ENCODE data around the gene RYR3.

The RYR3 gene

GRCh38 chr15:33662014-33662413, 351.2 kb downstream of the RYR3 start:
- no peak for DNase-seq

GRCh38 chr15:33664947-33665346, 354.2 kb downstream of the RYR3 start:
- DNase-seq, result no peak

GRCh38 chr15:33670567-33670966, 359.8 kb downstream of the RYR3 start:
- DNase-seq, result no peak

- DNase-seq, result no peak
Observed at GRCh38 chr15:33671456-33671855, 360.7 kb downstream of the RYR3 start.

GRCh38 chr15:33675246-33675645, 364.5 kb downstream of the RYR3 start:
- no peak for DNase-seq

- DNase-seq, result no peak
Observed at GRCh38 chr15:33677238-33677830, 366.6 kb downstream of the RYR3 start.

- DNase-seq, result no peak
Observed at GRCh38 chr15:33678176-33678575, 367.4 kb downstream of the RYR3 start.

GRCh38 chr15:33678602-33679001, 367.8 kb downstream of the RYR3 start:
- DNase-seq, result no peak

GRCh38 chr15:33679061-33679460, 368.3 kb downstream of the RYR3 start:
- no peak for DNase-seq

GRCh38 chr15:33680336-33680735, 369.6 kb downstream of the RYR3 start:
- no peak for DNase-seq

- no peak for DNase-seq
Observed at GRCh38 chr15:33693166-33693800, 382.5 kb downstream of the RYR3 start.

- no peak for DNase-seq
Observed at GRCh38 chr15:33698126-33698525, 387.4 kb downstream of the RYR3 start.

- no peak for DNase-seq
Observed at GRCh38 chr15:33699145-33699544, 388.4 kb downstream of the RYR3 start.

GRCh38 chr15:33699691-33700447, 389.1 kb downstream of the RYR3 start:
- DNase-seq, result no peak

- DNase-seq, result peak; percentile 31
Observed at GRCh38 chr15:33700695-33701303, 390.0 kb downstream of the RYR3 start.

GRCh38 chr15:33701304-33701696, 390.5 kb downstream of the RYR3 start:
- DNase-seq, result no peak

GRCh38 chr15:33706173-33706572, 395.4 kb downstream of the RYR3 start:
- DNase-seq, result no peak

GRCh38 chr15:33710748-33711147, 400.0 kb downstream of the RYR3 start:
- no peak for DNase-seq

- DNase-seq, result no peak
Observed at GRCh38 chr15:33716025-33716424, 405.3 kb downstream of the RYR3 start.

GRCh38 chr15:33720952-33721351, 410.2 kb downstream of the RYR3 start:
- no peak for DNase-seq

GRCh38 chr15:33722005-33722672, 411.4 kb downstream of the RYR3 start:
- DNase-seq, result no peak

GRCh38 chr15:33722673-33723015, 411.9 kb downstream of the RYR3 start:
- no peak for DNase-seq

GRCh38 chr15:33724321-33725036, 413.7 kb downstream of the RYR3 start:
- DNase-seq, result no peak
